GM19193 (cell line): ENCODE data around the gene OXNAD1.

Experiments used
- POLR2A ChIP-seq: IDR thresholded peaks from 4 replicates; pipeline ENCODE4 v1.6.1; 2011; ENCODE audit not compliant: insufficient read depth, insufficient read length; ENCODE audit errors: extremely low read depth

OXNAD1 gene

DNA sequence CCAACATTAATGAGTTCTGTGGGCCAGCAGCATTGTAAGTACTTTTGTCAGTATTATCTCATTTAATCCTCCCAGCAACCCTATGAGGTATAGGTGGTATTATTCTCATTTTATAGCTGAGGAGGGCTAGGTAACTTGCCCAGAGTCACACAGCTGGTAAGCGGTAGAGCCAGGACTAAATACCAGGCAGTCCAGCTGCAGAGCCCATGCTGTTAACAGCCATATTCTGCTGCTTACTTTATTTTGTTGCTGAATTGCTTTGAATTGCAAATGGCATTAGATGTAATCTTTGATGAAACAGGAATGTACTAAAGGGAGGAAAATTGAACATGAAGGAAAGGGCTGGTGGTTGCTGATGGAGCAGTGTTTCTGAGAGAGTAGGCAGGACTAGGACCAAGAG is 19.6 kb downstream of the OXNAD1 start:
- no peak for TF ChIP-seq POLR2A

DNA sequence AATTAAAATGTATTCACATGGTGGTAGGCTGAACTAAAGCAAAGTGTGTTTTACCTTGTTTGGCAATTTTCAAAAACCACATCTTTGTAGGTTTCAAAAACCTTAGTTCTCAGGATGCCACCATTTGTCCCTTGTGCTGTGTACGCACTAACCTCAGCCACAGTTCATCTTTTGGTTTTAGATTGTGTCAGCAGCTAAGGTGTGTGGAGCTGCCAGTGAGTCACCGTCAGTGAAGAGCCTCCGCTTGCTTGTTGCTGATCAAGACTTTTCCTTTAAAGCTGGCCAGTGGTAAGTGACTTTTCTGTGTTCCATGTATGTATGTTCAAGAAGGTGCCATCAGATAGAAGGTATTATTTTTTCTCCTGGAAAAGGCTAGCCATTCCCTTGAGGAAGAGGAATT is 21.1 kb downstream of the OXNAD1 start:
- TF ChIP-seq POLR2A = no peak

DNA sequence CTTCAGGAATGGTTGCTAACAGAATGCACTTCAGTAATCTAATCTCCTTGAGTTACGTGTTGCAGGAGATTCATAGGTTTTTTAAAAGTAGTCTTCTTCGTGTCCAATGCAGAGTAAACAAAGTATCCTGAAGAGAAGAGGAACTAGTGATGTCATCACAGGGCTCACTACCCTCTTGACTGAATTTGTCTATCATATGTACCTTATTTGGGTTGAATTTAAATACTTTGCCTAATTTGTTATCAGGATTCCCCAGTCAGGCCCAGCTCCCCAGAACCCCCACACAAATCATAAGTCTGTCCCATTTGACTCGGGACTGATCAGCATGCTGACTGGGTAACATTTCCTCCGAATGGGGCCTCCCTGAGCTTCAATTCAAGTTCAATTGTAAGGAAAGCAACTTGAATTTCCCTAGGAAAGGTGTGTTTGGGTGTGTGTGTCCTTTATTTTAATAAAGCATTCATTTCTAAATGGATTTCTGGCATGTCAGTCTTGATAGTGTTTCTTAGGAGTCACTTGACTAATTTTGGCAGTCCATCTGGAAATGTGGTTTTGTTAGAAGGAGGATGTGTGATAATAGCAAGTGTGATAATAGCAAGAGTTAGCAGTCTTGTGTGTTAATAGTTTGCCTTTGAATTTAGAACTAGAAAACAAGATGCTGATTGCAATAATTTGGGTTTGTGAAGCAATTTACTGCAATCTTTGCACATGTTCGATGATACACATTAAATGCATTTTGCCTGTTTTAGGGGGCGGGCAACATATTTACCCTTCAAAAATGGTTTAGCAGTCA is 21.9 kb downstream of the OXNAD1 start:
- TF ChIP-seq POLR2A = no peak

DNA sequence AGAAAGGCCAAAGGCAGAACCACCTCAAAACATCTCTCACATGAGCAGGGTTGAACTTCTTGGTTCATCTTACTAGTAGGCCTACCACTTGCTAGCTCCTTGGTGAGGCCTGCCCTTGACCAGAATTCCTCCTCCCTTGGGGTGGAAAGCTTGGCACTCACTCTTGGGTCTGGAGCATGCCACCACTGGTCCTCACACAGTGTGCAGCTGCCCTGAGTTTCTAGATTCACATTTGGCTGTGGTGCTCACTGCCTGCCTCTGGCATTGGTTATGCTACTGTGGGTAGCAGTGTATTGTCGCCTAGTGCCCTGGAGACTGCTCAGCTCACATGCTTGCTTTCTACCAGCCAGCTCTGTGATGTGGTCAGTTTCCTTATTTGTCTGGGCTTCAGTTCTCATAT is 23.7 kb downstream of the OXNAD1 start:
- TF ChIP-seq POLR2A = no peak

DNA sequence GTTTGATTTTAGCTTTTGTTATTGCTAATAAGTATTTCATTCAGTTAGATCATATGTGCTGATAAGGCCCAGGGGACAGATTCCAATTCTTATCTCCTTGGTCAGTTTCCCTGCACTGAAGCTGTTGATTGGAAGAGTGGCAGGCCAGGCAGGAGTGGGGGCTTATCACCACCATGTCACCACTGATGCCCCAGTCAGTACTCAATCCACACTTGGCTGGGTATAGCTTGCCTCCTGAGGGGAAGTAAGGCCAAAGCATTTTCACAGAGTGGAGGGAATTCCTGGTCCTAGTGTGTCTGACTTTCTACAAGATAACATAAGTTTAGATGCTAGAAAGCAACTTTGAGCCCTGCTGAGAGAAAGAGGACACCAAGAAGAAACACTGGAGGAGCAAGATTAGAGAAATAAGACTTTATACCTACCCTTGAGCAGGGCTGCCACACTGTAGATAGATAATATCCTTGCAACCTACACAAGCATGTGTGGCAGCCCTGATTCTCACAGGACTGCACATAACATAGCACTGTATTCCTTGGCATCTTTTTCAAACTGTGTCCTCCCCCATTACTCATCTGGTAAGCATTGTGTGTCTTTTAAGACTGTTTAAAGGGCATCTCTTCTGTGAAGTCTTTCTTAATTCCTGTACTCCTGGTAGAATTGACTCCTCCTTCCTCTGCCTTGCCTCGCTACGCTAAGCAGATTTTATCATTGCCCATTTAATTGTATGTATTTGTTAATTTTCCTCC is 24.3 kb downstream of the OXNAD1 start:
- TF ChIP-seq POLR2A = no peak

DNA sequence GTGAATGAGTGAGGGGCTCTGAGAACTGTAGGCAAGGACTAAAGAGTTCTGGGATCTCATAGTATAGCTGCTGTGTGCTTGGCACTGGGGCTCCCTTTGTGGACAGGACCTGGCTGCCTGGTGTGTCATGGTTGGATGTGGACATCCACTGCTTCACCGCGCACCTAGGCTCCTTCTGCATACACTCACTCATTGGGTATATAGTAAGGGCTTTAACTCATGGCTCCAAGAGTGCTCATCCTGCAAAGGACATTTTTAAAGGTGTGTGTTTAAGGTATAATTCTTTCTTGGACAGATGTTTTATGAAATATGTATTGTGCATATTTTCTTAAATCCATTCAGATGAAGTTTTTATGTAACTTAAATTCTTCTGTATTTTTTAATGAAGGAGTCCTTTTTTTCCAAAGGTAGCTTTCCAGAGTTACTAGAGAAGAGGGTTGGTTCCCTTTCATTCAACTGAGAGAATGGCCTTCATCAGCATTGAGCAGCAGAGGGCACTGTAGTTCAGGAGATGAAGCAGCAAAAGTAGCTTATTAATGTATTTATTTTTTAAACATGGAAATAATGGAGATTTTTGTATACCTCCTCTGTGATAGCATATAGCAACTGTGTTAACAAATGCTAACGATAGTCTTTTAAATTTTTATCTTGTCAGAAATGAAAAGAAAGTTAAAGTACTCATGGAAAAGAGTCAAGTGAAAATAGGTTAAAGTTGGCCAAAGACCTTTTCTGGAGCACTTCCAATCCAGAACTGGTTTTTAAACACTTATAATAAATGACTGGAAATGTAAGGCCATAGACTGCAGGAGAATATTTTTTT is 25.2 kb downstream of the OXNAD1 start:
- TF ChIP-seq POLR2A = no peak

DNA sequence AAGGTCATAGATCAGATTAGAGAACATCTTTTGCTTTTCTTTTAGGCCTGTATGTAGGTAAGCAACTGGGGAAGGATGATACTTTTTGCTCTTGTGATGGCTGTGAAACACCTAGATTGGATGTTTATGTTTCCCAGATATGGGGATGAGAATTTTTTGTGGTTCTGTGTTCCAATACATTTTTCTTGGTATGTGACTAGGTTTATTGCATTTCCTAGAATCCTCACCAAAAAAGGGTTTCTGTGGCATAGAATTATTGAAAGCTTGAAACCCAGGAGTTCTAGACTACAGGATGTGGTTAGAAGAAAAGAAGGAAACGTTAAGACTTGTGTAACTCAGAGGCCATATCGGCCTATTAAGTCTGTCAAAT is 25.8 kb downstream of the OXNAD1 start:
- TF ChIP-seq POLR2A = no peak

DNA sequence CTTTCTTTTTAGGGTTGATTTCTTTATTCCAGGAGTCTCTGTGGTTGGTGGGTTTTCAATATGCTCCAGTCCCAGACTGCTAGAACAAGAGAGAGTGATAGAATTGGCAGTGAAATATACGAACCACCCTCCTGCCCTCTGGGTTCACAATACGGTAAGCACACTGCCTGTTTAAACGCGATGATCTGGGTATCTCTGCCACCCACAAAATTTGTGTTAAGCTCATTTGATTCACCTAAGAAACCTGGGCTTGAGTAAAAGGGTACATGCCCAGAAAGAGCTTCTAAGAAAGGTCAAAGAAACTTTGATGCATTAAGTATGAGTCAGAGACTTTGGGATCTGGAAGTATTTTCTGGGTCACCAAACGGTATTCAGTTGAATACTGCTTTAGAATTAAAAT is 29.8 kb downstream of the OXNAD1 start:
- no peak for TF ChIP-seq POLR2A

DNA sequence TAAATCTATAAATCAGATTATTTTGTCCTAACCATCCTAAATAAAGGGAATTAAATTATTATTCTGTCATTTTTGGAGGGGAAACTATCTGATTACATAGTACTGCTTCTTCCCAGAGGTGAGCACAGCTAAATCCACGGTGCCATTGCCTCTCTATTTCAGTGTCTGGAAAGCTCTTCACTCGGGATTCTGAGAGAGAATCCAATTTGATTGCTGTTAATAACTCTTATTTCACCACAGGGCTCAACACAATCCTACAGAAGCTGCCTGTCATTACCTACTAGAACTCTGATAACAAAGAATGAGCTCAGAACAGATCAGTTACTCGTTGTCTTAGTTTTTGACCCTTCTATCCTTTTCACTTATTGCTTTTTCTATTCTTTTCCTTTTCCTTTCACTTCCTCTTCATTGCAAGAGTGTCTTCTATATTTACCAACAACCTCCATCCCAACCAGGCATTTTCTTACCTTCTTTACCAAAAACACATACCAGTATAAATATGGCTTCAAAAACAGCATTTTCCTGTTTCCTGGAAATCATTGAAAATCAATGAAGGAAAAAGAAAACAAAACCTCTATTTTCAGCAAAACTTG is 30.4 kb downstream of the OXNAD1 start:
- no peak for TF ChIP-seq POLR2A

DNA sequence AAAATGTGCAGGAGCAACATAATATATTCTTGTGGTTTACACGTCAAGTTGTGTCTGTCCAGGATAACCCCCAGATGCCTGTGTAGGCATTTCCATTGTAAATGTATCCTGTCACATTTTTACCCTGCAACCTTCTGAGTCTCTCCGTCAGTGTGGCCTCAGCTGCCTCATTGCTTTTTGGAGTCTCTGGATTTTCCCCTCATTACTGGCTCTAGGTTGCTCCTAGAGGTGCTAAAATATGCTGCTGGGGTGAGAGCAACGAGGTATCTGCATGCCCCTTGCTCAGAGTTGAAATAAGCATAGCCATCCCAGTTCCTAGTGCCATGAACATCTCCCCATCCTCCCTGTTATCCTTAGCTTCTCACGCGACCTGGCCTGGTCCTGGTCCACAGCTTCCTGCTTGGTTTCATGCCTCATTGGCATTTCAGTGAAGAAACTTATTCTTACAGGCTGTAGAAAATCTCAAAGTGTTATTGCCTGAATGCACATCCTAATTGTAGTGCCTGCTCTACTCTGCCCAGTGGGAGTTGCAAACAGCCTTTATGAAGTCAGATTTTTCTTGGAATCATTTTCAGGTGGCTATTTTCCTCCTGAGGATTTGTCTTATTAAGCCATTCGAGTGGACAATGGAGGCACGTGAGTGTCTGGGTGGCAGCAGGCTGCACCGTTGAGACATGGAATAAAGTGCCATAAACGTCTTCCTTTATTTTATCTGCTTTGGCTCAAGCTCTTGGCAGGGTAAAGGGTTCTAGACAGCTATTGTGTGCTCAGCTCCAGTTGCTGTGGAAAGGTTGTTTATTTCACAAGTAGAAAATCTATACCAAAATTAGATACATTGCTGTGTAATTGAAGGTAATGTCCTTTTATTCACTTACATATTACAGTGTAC is 33.2 kb downstream of the OXNAD1 start:
- TF ChIP-seq POLR2A = no peak

DNA sequence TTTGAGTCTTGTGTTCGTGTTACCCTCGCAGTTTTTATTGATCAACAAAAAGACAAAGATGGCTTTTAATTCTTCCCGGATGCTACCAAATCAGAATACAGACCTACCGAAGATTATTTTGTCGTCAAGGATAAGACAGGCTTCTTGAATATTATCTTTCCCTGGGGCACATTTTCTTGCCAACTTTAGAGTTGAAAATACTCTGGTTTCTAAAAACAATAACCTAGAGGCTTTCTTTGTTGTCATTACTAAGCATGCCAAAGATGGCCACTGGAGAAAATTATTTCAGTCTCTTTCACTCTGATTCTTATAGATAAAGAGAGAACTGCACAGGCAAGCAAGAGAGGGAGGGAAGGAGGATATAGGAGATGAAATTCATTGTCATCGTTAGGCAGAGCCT is 33.9 kb downstream of the OXNAD1 start:
- TF ChIP-seq POLR2A = no peak

DNA sequence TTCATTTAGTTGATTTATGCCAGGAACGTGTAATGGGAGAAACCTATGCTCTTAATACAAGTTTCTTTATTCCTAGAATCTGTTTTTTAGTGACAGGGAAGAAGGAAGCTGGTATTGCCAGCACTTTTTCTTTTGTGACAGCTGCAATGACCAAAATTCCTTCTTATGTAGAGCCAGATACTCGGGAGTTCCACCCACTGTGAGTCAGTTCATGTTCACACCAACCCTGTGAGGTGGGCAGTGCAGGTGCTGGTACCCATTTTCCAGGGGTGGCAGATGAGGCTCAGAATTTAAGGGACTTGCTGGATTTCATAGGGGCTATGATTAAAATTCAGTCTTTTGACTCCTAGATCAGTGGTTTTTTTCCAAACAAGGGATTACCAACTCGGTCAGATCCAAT is 34.7 kb downstream of the OXNAD1 start:
- TF ChIP-seq POLR2A = no peak

DNA sequence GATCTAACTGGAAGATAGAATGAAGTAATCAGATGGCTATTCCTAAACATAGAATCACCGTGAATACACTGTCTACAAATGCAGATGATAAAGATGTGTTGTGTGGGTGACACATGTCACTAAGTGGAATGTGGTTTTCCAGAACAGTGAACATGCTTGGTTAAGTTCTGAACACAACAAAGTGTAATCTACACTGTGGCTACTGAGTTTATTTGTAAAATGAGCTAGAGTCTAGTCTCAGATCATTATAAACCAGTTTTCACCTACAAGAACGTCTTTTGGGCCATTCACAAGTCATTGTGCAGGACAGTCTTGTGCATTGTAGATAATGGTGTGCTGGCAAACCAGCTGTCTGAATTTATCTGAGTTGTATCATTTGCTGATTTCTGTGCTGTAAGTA is 35.3 kb downstream of the OXNAD1 start:
- no peak for TF ChIP-seq POLR2A

DNA sequence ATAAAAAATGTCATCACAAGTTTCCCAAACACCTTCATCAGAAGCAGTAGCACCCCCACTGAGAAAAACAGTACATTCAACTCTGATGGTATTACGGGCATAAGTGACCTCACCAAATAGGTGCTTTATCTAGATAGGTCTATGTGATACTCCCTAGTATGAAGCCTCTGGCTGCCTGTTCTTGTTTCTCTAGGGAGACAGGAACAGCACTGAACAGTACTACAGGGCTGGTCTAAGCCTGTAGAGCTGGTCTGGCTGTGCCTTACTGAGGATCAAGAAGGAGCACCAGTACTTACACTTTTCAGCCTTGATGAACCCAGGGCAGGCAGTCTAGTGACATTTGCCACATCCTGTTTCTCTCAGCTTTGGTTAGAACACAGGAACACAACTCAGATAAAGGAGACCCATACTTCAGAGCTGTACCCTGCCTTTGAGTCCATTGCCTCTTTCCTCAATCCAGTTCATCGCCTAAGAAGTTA is 35.9 kb downstream of the OXNAD1 start:
- no peak for TF ChIP-seq POLR2A
